Parathyroid adenoma (tissue), 2 donors: ENCODE measurements around the gene RUSF1.

Source experiments
- H2AFZ ChIP-seq: fragments of 300-600 bp; sonication (generic); one replicate; pipeline ENCODE4 v1.7.0; 2017; ENCODE audit warnings: antibody characterized with exemption, mild to moderate bottlenecking
- H3K27ac ChIP-seq: fragments of 300-600 bp; sonication (generic); one replicate; pipeline ENCODE4 v1.7.0; 2017
- H3K27me3 ChIP-seq: fragments of 300-600 bp; sonication (generic); one replicate; pipeline ENCODE4 v1.7.0; 2017; ENCODE audit warnings: low read length; ENCODE audit not compliant: control insufficient read depth, insufficient read depth
- H3K36me3 ChIP-seq: fragments of 300-600 bp; sonication (generic); one replicate; pipeline ENCODE4 v1.7.0; 2017; ENCODE audit warnings: low read length; ENCODE audit not compliant: control insufficient read depth, insufficient read depth
- H3K4me1 ChIP-seq: fragments of 300-600 bp; sonication (generic); one replicate; pipeline ENCODE4 v1.7.0; 2017; ENCODE audit warnings: control low read depth
- H3K4me2 ChIP-seq: fragments of 300-600 bp; sonication (generic); one replicate; pipeline ENCODE4 v1.7.0; 2017; ENCODE audit warnings: low read length
- H3K4me3 ChIP-seq: fragments of 300-600 bp; sonication (generic); one replicate; pipeline ENCODE4 v1.7.0; 2017; ENCODE audit warnings: low read depth, low read length
- H3K79me2 ChIP-seq: fragments of 300-600 bp; sonication (generic); one replicate; pipeline ENCODE4 v1.7.0; 2017; ENCODE audit warnings: control low read depth
- H3K9ac ChIP-seq: fragments of 300-600 bp; sonication (generic); one replicate; pipeline ENCODE4 v1.7.0; 2017; ENCODE audit warnings: mild to moderate bottlenecking
- H3K9me3 ChIP-seq: fragments of 300-600 bp; sonication (generic); one replicate; pipeline ENCODE4 v1.7.0; 2017; ENCODE audit warnings: low read length; ENCODE audit not compliant: control insufficient read depth
- CTCF ChIP-seq: fragments of 300-600 bp; sonication (generic); IDR thresholded peaks from one replicate; pipeline ENCODE4 v1.7.0; 2017; ENCODE audit warnings: antibody characterized with exemption, mild to moderate bottlenecking
- donor health status: primary hyperparathyroidism.

RUSF1 gene

GRCh38 chr16:31460582-31461002 lies 47.6 kb downstream of the RUSF1 start:
- Histone ChIP-seq H3K9me3 (no peaks in the 10 kb centered on the region), H3K36me3 (no peaks in the 10 kb centered on the region), H3K4me3 (peak overlapping the region; percentile 88), H3K4me2 (peak overlapping the region; percentile 89), H3K9ac (no peak overlapping the region), H3K4me1 (peaks cover 13% of the 10 kb centered on the region), H3K79me2 (peaks cover 10% of the 10 kb centered on the region), H2AFZ (peak overlapping the region; percentile 90), H3K27ac (peak overlapping the region; percentile 98), H3K27me3 (no peaks in the 10 kb centered on the region)
- peak; percentile 74 for TF ChIP-seq CTCF

GRCh38 chr16:31459687-31460581 lies 48.3 kb downstream of the RUSF1 start:
- Histone ChIP-seq H3K9ac (peak overlapping the region; percentile 46), H3K27ac (peak overlapping the region; percentile 98), H3K36me3 (no peaks in the 10 kb centered on the region), H3K4me2 (peak overlapping the region; percentile 89), H3K27me3 (no peaks in the 10 kb centered on the region), H3K9me3 (no peaks in the 10 kb centered on the region), H3K4me3 (peak overlapping the region; percentile 88), H2AFZ (peak overlapping the region; percentile 90), H3K79me2 (peaks cover 14% of the 10 kb centered on the region), H3K4me1 (peaks cover 17% of the 10 kb centered on the region)
- no peak for TF ChIP-seq CTCF

- peaks cover 17% of the 10 kb centered on the region for H3K4me1 ChIP-seq
- H3K4me2 ChIP-seq, result peak within 1 kb of the TSS; percentile 89
- H3K36me3 ChIP-seq, result no peaks in the 10 kb centered on the region
- peak within 1 kb of the TSS; percentile 88 for H3K4me3 ChIP-seq
- H3K9ac ChIP-seq, result peak within 1 kb of the TSS; percentile 46
- H3K9me3 ChIP-seq, result no peaks in the 10 kb centered on the region
- H2AFZ ChIP-seq, result peak within 1 kb of the TSS; percentile 90
- TF ChIP-seq CTCF, result peak; percentile 71
- H3K79me2 ChIP-seq, result peaks cover 17% of the 10 kb centered on the region
- no peaks in the 10 kb centered on the region for H3K27me3 ChIP-seq
- H3K27ac ChIP-seq, result peak within 1 kb of the TSS; percentile 98
Observed at GRCh38 chr16:31458844-31459686, 49.1 kb downstream of the RUSF1 start, which contains the start of gene ARMC5. Gene ARMC5 (plus strand): TSS chr16:31459501. CDS start chr16:31459525, 24 bp downstream.

GRCh38 chr16:31458073-31458843 lies 49.9 kb downstream of the RUSF1 start:
- peak overlapping the region; percentile 88 for H3K4me3 ChIP-seq
- H3K27ac ChIP-seq, result peak overlapping the region; percentile 98
- H2AFZ ChIP-seq, result peak overlapping the region; percentile 90
- no peaks in the 10 kb centered on the region for H3K36me3 ChIP-seq
- H3K4me1 ChIP-seq, result peaks cover 24% of the 10 kb centered on the region
- H3K9me3 ChIP-seq, result no peaks in the 10 kb centered on the region
- peak overlapping the region; percentile 62 for H3K4me2 ChIP-seq
- H3K9ac ChIP-seq, result peak overlapping the region; percentile 46
- no peaks in the 10 kb centered on the region for H3K27me3 ChIP-seq
- no peak for TF ChIP-seq CTCF
- peaks cover 21% of the 10 kb centered on the region for H3K79me2 ChIP-seq
